WTC11 (cell line): Measurements from ENCODE around the gene UBE2N.

Source experiments
- GABPB1 ChIP-seq: sonication (generic); formaldehyde crosslinking; IDR thresholded peaks from 2 replicates; pipeline ENCODE4 v1.8.1; 2023; ENCODE audit warnings: mild to moderate bottlenecking, missing genetic modification reagents
- HMGA2 ChIP-seq: fragments of 250-450 bp; sonication (Bioruptor Pico); IDR thresholded peaks from 2 replicates; pipeline ENCODE4 v1.4.0; 2021; ENCODE audit warnings: mild to moderate bottlenecking, moderate library complexity
- JUN ChIP-seq: sonication (generic); formaldehyde crosslinking; IDR thresholded peaks from 2 replicates; pipeline ENCODE4 v1.8.0; 2023; ENCODE audit warnings: mild to moderate bottlenecking, missing genetic modification reagents
- SP1 ChIP-seq: sonication (generic); formaldehyde crosslinking; conservative IDR thresholded peaks from 2 replicates; pipeline ENCODE4 v1.8.1; 2022; ENCODE audit warnings: missing genetic modification reagents
- TP53 ChIP-seq: sonication (generic); formaldehyde crosslinking; IDR thresholded peaks from 2 replicates; pipeline ENCODE4 v1.8.1; 2023; ENCODE audit warnings: mild to moderate bottlenecking, missing genetic modification reagents
- TF ChIP-seq, protein P1 (sequence below): sonication (generic); formaldehyde crosslinking; IDR thresholded peaks from 2 replicates; pipeline ENCODE4 v1.8.0; 2022; ENCODE audit warnings: mild to moderate bottlenecking, missing genetic modification reagents
- TF ChIP-seq, protein P2 (sequence below): fragments of 200-600 bp; IDR thresholded peaks from 2 replicates; pipeline ENCODE4 v1.8.0; 2022; ENCODE audit warnings: antibody characterized with exemption
- TF ChIP-seq, protein P3 (sequence below): sonication (generic); formaldehyde crosslinking; IDR thresholded peaks from 2 replicates; pipeline ENCODE4 v1.8.0; 2023; ENCODE audit warnings: missing genetic modification reagents
- TF ChIP-seq, protein P4 (sequence below): sonication (generic); formaldehyde crosslinking; IDR thresholded peaks from 2 replicates; pipeline ENCODE4 v1.8.1; 2023; ENCODE audit warnings: mild to moderate bottlenecking, missing genetic modification reagents
- TF ChIP-seq, protein P5 (sequence below): sonication (generic); formaldehyde crosslinking; IDR thresholded peaks from 2 replicates; pipeline ENCODE4 v1.8.1; 2022; ENCODE audit warnings: missing genetic modification reagents, borderline replicate concordance
- TF ChIP-seq, protein P6 (sequence below): sonication (generic); formaldehyde crosslinking; IDR thresholded peaks from 2 replicates; pipeline ENCODE4 v1.8.1; 2023; ENCODE audit warnings: mild to moderate bottlenecking, missing genetic modification reagents, moderate library complexity

DNA sequence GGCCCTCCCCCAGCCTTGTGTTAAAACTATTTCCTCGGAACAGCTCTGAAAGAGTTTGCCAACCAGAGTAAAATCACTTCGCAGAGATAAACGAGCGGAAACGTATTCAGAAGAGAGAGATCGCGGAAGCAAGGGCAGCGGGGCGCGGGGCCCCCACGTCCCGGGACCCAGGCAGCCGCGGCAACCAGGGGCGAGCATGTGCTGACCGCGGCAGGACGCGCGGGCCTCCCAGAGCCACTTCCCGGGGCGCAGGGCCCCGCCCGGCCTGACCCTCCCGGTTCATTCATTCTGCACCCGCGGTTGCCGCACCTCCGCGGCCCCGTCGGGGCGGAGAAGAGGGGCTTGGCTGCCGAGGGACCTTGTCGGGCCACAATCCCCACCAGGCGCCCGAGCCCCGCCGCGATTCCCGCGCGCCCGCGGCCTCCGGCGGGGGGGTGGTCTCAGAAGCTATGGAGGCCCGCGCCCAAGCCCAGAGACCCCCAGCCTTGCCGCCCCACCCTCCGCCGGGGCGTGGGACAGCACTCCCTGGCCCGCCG lies 598 bp downstream of the UBE2N start:
- TF ChIP-seq, protein P1, sequence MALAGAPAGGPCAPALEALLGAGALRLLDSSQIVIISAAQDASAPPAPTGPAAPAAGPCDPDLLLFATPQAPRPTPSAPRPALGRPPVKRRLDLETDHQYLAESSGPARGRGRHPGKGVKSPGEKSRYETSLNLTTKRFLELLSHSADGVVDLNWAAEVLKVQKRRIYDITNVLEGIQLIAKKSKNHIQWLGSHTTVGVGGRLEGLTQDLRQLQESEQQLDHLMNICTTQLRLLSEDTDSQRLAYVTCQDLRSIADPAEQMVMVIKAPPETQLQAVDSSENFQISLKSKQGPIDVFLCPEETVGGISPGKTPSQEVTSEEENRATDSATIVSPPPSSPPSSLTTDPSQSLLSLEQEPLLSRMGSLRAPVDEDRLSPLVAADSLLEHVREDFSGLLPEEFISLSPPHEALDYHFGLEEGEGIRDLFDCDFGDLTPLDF (CRISPR knock-in tag): no peak
- TF ChIP-seq, protein P2, sequence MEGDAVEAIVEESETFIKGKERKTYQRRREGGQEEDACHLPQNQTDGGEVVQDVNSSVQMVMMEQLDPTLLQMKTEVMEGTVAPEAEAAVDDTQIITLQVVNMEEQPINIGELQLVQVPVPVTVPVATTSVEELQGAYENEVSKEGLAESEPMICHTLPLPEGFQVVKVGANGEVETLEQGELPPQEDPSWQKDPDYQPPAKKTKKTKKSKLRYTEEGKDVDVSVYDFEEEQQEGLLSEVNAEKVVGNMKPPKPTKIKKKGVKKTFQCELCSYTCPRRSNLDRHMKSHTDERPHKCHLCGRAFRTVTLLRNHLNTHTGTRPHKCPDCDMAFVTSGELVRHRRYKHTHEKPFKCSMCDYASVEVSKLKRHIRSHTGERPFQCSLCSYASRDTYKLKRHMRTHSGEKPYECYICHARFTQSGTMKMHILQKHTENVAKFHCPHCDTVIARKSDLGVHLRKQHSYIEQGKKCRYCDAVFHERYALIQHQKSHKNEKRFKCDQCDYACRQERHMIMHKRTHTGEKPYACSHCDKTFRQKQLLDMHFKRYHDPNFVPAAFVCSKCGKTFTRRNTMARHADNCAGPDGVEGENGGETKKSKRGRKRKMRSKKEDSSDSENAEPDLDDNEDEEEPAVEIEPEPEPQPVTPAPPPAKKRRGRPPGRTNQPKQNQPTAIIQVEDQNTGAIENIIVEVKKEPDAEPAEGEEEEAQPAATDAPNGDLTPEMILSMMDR: no peak
- TF ChIP-seq, protein P3, sequence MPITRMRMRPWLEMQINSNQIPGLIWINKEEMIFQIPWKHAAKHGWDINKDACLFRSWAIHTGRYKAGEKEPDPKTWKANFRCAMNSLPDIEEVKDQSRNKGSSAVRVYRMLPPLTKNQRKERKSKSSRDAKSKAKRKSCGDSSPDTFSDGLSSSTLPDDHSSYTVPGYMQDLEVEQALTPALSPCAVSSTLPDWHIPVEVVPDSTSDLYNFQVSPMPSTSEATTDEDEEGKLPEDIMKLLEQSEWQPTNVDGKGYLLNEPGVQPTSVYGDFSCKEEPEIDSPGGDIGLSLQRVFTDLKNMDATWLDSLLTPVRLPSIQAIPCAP (CRISPR knock-in tag): no peak
- TF ChIP-seq JUN (CRISPR knock-in tag): no peak
- TF ChIP-seq GABPB1 (CRISPR knock-in tag): no peak
- TF ChIP-seq, protein P4, sequence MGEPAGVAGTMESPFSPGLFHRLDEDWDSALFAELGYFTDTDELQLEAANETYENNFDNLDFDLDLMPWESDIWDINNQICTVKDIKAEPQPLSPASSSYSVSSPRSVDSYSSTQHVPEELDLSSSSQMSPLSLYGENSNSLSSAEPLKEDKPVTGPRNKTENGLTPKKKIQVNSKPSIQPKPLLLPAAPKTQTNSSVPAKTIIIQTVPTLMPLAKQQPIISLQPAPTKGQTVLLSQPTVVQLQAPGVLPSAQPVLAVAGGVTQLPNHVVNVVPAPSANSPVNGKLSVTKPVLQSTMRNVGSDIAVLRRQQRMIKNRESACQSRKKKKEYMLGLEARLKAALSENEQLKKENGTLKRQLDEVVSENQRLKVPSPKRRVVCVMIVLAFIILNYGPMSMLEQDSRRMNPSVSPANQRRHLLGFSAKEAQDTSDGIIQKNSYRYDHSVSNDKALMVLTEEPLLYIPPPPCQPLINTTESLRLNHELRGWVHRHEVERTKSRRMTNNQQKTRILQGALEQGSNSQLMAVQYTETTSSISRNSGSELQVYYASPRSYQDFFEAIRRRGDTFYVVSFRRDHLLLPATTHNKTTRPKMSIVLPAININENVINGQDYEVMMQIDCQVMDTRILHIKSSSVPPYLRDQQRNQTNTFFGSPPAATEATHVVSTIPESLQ (CRISPR knock-in tag): no peak
- TF ChIP-seq, protein P5, sequence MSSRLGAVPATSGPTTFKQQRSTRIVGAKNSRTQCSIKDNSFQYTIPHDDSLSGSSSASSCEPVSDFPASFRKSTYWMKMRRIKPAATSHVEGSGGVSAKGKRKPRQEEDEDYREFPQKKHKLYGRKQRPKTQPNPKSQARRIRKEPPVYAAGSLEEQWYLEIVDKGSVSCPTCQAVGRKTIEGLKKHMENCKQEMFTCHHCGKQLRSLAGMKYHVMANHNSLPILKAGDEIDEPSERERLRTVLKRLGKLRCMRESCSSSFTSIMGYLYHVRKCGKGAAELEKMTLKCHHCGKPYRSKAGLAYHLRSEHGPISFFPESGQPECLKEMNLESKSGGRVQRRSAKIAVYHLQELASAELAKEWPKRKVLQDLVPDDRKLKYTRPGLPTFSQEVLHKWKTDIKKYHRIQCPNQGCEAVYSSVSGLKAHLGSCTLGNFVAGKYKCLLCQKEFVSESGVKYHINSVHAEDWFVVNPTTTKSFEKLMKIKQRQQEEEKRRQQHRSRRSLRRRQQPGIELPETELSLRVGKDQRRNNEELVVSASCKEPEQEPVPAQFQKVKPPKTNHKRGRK: no peak
- TF ChIP-seq, protein P6, sequence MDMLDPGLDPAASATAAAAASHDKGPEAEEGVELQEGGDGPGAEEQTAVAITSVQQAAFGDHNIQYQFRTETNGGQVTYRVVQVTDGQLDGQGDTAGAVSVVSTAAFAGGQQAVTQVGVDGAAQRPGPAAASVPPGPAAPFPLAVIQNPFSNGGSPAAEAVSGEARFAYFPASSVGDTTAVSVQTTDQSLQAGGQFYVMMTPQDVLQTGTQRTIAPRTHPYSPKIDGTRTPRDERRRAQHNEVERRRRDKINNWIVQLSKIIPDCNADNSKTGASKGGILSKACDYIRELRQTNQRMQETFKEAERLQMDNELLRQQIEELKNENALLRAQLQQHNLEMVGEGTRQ (CRISPR knock-in tag): no peak
- TF ChIP-seq SP1: no peak
- no peak for TF ChIP-seq HMGA2 (CRISPR knock-in tag)
- TF ChIP-seq TP53 (CRISPR knock-in tag): no peak
